ENCODE measurements around the gene PSTPIP1. TPM values are rescaled to one million over a fixed set of nuclear protein-coding genes. Genes with fewer than 3 reads are reported as not detected.

The PSTPIP1 gene
- total RNA-seq, result not detected in 2 replicates
- long read RNA-seq, result 0 reads

DNA sequence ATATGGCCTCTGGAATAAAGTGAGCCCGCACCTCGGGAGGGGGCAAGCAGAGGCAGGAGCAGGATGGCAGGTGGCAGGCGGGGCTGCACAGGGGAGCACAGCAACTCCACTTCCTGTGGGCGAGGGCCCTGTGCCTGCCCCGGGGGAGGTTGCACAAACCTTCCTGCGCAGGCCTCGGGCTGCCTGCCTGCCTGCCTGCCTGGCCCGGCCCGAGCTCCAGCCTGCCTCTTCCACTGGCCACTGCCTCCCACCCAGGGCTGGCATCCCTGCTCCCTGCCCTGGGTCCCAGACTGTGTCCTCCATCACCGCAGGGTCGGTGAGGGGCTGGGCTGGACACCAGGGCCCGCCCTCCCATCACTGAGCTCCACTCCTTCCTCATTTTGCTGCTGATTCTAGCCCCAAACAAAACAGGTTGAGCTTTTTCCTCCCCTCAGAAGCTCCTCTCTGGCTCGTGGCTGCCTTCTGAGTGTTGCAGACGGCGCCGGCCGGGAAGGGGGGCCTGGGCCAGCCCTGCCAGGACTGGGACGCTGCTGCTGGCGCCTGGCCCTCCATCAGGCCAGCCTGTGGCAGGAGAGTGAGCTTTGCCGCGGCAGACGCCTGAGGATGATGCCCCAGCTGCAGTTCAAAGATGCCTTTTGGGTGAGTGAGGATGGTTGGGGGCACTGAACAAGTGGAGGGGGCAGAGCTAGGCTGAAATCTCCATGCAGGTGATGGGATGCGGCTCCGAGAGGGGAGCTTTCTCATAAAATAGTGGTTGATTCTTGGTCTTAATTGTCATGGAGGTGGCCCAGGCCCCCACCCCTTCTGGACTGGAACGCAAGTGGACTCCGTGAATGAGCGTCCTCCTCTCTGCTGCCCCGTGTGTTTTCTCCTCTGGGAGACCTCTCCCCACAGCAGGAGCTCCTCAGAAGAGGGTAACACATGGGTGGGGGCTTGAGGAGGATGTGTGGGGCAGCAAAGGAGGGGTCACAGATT lies at the start of gene PSTPIP1:
Gene PSTPIP1 (plus strand): TSS at position 156 of the 975 bp plus-strand sequence. CDS start 448 bp downstream, at position 604.
- no peak within 1 kb of the TSS for H3K27ac Mint-ChIP-seq
- H3K4me1 Mint-ChIP-seq (ENCODE audit: low read depth), result peaks cover 7% of the 10 kb centered on the region
- no peaks in the 10 kb centered on the region for H3K36me3 Mint-ChIP-seq (ENCODE audit: insufficient read depth)
- H3K4me3 Mint-ChIP-seq (ENCODE audit: low read depth), result no peak within 1 kb of the TSS
- DNase-seq (ENCODE audit: low spot score, unreplicated experiment), result no peak
- TF ChIP-seq, protein P1, sequence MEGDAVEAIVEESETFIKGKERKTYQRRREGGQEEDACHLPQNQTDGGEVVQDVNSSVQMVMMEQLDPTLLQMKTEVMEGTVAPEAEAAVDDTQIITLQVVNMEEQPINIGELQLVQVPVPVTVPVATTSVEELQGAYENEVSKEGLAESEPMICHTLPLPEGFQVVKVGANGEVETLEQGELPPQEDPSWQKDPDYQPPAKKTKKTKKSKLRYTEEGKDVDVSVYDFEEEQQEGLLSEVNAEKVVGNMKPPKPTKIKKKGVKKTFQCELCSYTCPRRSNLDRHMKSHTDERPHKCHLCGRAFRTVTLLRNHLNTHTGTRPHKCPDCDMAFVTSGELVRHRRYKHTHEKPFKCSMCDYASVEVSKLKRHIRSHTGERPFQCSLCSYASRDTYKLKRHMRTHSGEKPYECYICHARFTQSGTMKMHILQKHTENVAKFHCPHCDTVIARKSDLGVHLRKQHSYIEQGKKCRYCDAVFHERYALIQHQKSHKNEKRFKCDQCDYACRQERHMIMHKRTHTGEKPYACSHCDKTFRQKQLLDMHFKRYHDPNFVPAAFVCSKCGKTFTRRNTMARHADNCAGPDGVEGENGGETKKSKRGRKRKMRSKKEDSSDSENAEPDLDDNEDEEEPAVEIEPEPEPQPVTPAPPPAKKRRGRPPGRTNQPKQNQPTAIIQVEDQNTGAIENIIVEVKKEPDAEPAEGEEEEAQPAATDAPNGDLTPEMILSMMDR (IDR thresholded peaks at IDR 0.05; ENCODE audit: unreplicated experiment), result no peak
- peaks cover 22% of the 10 kb centered on the region for H3K27me3 Mint-ChIP-seq
- no peaks in the 10 kb centered on the region for H3K9me3 Mint-ChIP-seq (ENCODE audit: low read depth)

DNA sequence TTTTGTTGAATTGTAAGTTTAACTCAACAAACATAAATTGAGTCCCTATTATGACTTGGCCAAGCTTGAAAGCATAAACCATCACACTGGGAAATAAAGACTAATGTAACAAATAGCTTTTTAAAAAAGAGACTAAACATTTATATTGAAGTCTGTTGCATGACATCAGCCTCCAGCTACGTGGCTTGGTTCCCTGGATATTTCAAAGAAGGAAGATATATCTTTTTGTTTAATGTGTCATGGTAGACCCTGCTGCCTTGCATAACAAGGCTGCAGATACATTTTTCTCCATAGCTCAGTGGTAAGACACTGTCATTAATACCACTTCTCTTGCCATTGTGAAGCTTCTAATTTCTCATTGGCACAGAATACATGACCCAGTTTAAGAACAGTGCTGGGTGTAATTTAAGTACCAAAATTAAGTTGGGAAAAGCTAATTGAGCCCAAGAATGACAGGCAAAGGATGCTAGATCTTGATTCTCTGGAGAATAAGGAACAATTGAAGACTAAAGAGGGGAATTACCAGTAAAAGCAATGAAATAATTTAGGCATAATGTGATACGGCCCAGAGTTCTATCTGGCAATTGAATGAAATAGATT lies 49.3 kb upstream of the PSTPIP1 start:
- no peaks in the 10 kb centered on the region for H3K27me3 Mint-ChIP-seq

DNA sequence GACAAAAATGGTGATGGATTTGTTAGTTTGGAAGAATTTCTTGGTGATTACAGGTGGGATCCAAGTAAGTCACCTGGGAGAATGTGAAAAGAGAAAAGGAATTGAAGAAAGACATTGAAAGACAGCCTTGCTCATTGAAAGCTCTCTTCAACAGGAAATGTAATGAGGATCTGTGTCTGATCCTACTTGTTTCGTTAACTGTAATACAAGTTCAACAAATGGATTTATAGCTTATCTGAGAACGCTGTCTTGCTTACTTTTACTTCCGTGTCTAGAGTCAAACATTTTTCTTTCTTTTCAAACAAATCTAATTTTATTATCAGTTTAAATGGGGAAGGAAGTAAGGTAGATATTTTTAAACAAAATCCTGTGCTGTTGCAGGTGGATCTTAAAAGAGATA lies 47.5 kb upstream of the PSTPIP1 start:
- H3K9me3 Mint-ChIP-seq (ENCODE audit: low read depth), result no peaks in the 10 kb centered on the region
- no peaks in the 10 kb centered on the region for H3K4me1 Mint-ChIP-seq (ENCODE audit: low read depth)
- no peaks in the 10 kb centered on the region for H3K27me3 Mint-ChIP-seq
- no peak overlapping the region for H3K4me3 Mint-ChIP-seq (ENCODE audit: low read depth)
- TF ChIP-seq, protein P1 (IDR thresholded peaks at IDR 0.05; ENCODE audit: unreplicated experiment), result no peak
- DNase-seq (ENCODE audit: low spot score, unreplicated experiment), result no peak
- H3K36me3 Mint-ChIP-seq (ENCODE audit: insufficient read depth), result peaks cover 47% of the 10 kb centered on the region
- peak overlapping the region; percentile 39 for H3K27ac Mint-ChIP-seq

More for the DNA sequence above, 49.3 kb upstream of the PSTPIP1 start:
- no peak for DNase-seq (ENCODE audit: low spot score, unreplicated experiment)
- Mint-ChIP-seq H3K4me3 (ENCODE audit: low read depth) (no peak overlapping the region), H3K9me3 (ENCODE audit: low read depth) (no peaks in the 10 kb centered on the region), H3K27ac (no peak overlapping the region), H3K36me3 (ENCODE audit: insufficient read depth) (peaks cover 47% of the 10 kb centered on the region), H3K4me1 (ENCODE audit: low read depth) (no peaks in the 10 kb centered on the region)
- TF ChIP-seq, protein P1 (IDR thresholded peaks at IDR 0.05; ENCODE audit: unreplicated experiment), result no peak

DNA sequence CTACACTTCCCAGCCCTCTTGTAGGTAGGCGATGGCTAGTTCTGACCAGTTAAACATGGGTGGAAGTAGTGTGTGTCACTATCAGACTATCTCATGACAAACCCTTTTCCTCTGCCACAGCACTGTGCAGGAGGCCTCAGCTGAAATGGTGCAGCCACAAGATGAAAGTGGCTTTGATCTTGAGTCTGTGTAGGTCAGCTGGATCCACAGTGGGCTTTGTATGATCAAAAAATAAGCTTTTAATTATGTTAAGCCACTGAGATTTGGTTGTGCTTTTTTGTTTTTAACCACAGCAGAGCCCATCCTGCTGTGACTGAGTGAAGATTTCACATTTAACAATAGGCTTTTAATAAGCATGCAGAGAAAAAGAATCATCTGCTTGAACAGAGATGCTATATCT lies 43.7 kb upstream of the PSTPIP1 start:
- Mint-ChIP-seq H3K4me3 (ENCODE audit: low read depth) (no peak overlapping the region), H3K27me3 (no peaks in the 10 kb centered on the region), H3K36me3 (ENCODE audit: insufficient read depth) (peaks cover 23% of the 10 kb centered on the region), H3K9me3 (ENCODE audit: low read depth) (no peaks in the 10 kb centered on the region), H3K27ac (no peak overlapping the region), H3K4me1 (ENCODE audit: low read depth) (no peaks in the 10 kb centered on the region)
- TF ChIP-seq, protein P1 (IDR thresholded peaks at IDR 0.05; ENCODE audit: unreplicated experiment), result no peak
- DNase-seq (ENCODE audit: low spot score, unreplicated experiment), result no peak

DNA sequence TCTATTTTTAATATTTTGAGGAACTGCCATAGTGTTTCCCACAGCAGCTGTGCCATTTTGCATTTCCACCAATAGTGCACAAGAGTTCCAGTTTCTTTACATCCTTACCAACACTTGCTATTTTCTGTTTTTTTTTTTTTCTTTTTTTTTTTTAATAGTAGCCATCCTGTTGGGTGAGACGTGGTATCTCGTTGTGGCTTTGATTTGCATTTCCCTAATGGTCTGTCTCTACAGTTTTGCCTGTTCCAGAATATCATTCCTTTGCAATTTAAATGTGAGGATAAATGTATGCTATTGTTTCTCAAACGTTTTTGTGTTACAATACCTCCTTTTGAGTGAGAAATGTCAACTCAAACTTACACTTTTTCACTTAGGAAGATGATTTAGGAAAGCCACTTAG lies 41.0 kb upstream of the PSTPIP1 start:
- no peaks in the 10 kb centered on the region for H3K9me3 Mint-ChIP-seq (ENCODE audit: low read depth)
- TF ChIP-seq, protein P1 (IDR thresholded peaks at IDR 0.05; ENCODE audit: unreplicated experiment), result no peak

More for the DNA sequence above, 41.0 kb upstream of the PSTPIP1 start:
- Mint-ChIP-seq H3K4me3 (ENCODE audit: low read depth) (no peak overlapping the region), H3K27ac (no peak overlapping the region), H3K27me3 (no peaks in the 10 kb centered on the region), H3K4me1 (ENCODE audit: low read depth) (no peaks in the 10 kb centered on the region), H3K36me3 (ENCODE audit: insufficient read depth) (peaks cover 10% of the 10 kb centered on the region)
- DNase-seq (ENCODE audit: low spot score, unreplicated experiment), result no peak

Data from progenitor cell of endocrine pancreas (in vitro differentiated cells).